HepG2 (cell line): Measurements from ENCODE around the gene DAB2IP. TPM values are rescaled to one million over a fixed set of nuclear protein-coding genes. Genes with fewer than 3 reads are reported as not detected.

ENCODE experiments used
- ATAC-seq: fragments of 200-7000 bp; cut with Tn5 transposase; 3 replicates; pipeline ENCODE4 v1.9.1; 2020; ENCODE audit warnings: mild to moderate bottlenecking, moderate library complexity
- BruUV-seq: library from RNA; stranded (reverse); fragments of 400-500 nt; replicated peaks from 2 replicates; lab custom pipeline; 2021; lab: Mats Ljungman, UMichigan
- CTCF ChIA-PET: fragments of 300-600 bp; formaldehyde crosslinking; extraction: SDS; loops from one replicate; lab custom pipeline; 2021; ENCODE audit warnings: low total read pairs, inconsistent platforms, low intra/inter-chr PET ratio; lab: Yijun Ruan, JAX
- POLR2A ChIA-PET: fragments of 350-600 bp; sonication (Branson Sonifier 250); formaldehyde crosslinking; loops from one replicate; lab custom pipeline; 2020; ENCODE audit warnings: antibody characterized with exemption, inconsistent platforms; lab: Yijun Ruan, JAX
- DNase-seq: peaks from one replicate; pipeline ENCODE4 v3.0.0-alpha.2; 2015; ENCODE audit warnings: low spot score
- FAIRE-seq: peaks from 3 replicates; lab custom pipeline; 2011; peaks lifted over from hg19 to GRCh38; lab: Jason Lieb, UNC
- H2AFZ ChIP-seq: one replicate; pipeline ENCODE4 v1.6.1; 2011; ENCODE audit warnings: low read length, inconsistent platforms
- H3K27ac ChIP-seq: fragments of 300-600 bp; 3 replicates; pipeline ENCODE4 v1.8.0; 2011; ENCODE audit warnings: mixed run types, mild to moderate bottlenecking, mixed read lengths, low read length, inconsistent platforms; ENCODE audit not compliant: insufficient read depth; ENCODE audit errors: extremely low read length
- H3K27me3 ChIP-seq, 2 experiments: fragments of 200-600 bp in 1 of 2; 2 replicates in 1 of 2; 3 replicates in 1 of 2; pipeline versions ENCODE4 v1.6.0 to v1.8.0; 2011; ENCODE audit warnings: low read length in 2 of 2, mild to moderate bottlenecking in 2 of 2, moderate library complexity in 2 of 2, inconsistent platforms in 1 of 2; ENCODE audit not compliant: insufficient read depth in 2 of 2, control insufficient read depth in 1 of 2
- H3K36me3 ChIP-seq, 2 experiments: fragments of 200-600 bp in 1 of 2; replicated peaks in 1 of 2; 2 replicates in 1 of 2; 3 replicates in 1 of 2; pipeline versions ENCODE4 v1.5.1 to v1.8.0; 2011; ENCODE audit warnings: low read length in 2 of 2, inconsistent platforms in 1 of 2; ENCODE audit not compliant: insufficient read depth in 2 of 2, control insufficient read depth in 1 of 2
- H3K4me1 ChIP-seq: 2 replicates; pipeline ENCODE4 v1.5.1; 2012; ENCODE audit warnings: low read length, inconsistent platforms; ENCODE audit not compliant: insufficient read depth
- H3K4me2 ChIP-seq: 2 replicates; pipeline ENCODE4 v1.6.0; 2011; ENCODE audit warnings: low read depth, low read length, inconsistent platforms
- H3K4me3 ChIP-seq, 3 experiments: fragments of 200-600 bp in 1 of 3; sonication (generic), shearing (Covaris generic) in 1 of 3; replicated peaks in 1 of 3; 2 replicates each; pipeline ENCODE4 v1.5.1; 2011 to 2016; ENCODE audit warnings: low read length in 3 of 3, inconsistent platforms in 2 of 3, low read depth in 2 of 3, mild to moderate bottlenecking in 2 of 3, control low read depth in 1 of 3, mixed read lengths in 1 of 3; ENCODE audit not compliant: insufficient read depth in 1 of 3
- H3K79me2 ChIP-seq: one replicate; pipeline ENCODE4 v1.6.1; 2011; ENCODE audit warnings: low read length, inconsistent platforms; ENCODE audit not compliant: insufficient read depth
- H3K9ac ChIP-seq: 2 replicates; pipeline ENCODE4 v1.6.0; 2011; ENCODE audit warnings: mild to moderate bottlenecking, low read depth, low read length, inconsistent platforms; ENCODE audit not compliant: insufficient read depth
- H3K9me3 ChIP-seq: 2 replicates; pipeline ENCODE4 v1.5.1; 2012; ENCODE audit warnings: mild to moderate bottlenecking, low read length
- H4K20me1 ChIP-seq: 2 replicates; pipeline ENCODE4 v1.6.0; 2011; ENCODE audit warnings: inconsistent platforms, mild to moderate bottlenecking, low read length, moderate library complexity; ENCODE audit not compliant: insufficient read depth
- AGO2 ChIP-seq: fragments of 200-400 bp; formaldehyde crosslinking; optimal IDR thresholded peaks from 2 replicates; pipeline ENCODE3; 2017; ENCODE audit warnings: mild to moderate bottlenecking, low read depth, low read length, moderate library complexity
- BORCS8-MEF2B ChIP-seq: sonication (generic); formaldehyde crosslinking; IDR thresholded peaks from 2 replicates; pipeline ENCODE4 v1.8.0; 2022; ENCODE audit warnings: mild to moderate bottlenecking, missing genetic modification reagents
- EHMT2 ChIP-seq: fragments of 200-600 bp; sonication (generic); IDR thresholded peaks from 2 replicates; pipeline ENCODE4 v1.7.0; 2017; ENCODE audit warnings: antibody characterized with exemption, low read depth, low read length, borderline replicate concordance
- NR2F2 ChIP-seq: IDR thresholded peaks from 2 replicates; pipeline ENCODE4 v1.6.1; 2012; ENCODE audit warnings: low read depth, inconsistent platforms, borderline replicate concordance
- POGZ ChIP-seq: sonication (generic); formaldehyde crosslinking; IDR thresholded peaks from 2 replicates; pipeline ENCODE4 v1.4.0; 2020; ENCODE audit warnings: mild to moderate bottlenecking, missing genetic modification reagents
- ZNF547 ChIP-seq: sonication (generic); formaldehyde crosslinking; IDR thresholded peaks from 2 replicates; pipeline ENCODE4 v1.5.1; 2020; ENCODE audit warnings: mild to moderate bottlenecking, missing genetic modification reagents
- WGBS: methylation state at CpG from one replicate; pipeline ENCODE4 v1.1.6; 2017; ENCODE audit warnings: low lambda C conversion rate; 5-methylcytosine and 5-hydroxymethylcytosine counted together
- in situ Hi-C: cut with HindIII; loops from 2 replicates; pipeline ENCODE4 v1.10.0; 2017; ENCODE audit warnings: low pct_unique_long_range_greater_than_20kb; ENCODE audit not compliant: extremely low pct_ligation_motif_present
- intact Hi-C: fragments of 100-400 bp; cut with micrococcal nuclease; formaldehyde crosslinking; loops from one replicate; pipeline ENCODE4 v1.10.0; 2022; ENCODE audit not compliant: unreplicated experiment
- polyA plus RNA-seq, 8 experiments: library from polyadenylated mRNA; depleted of rRNA in 3 of 8; stranded (reverse) in 7 of 8; unstranded in 1 of 8; fragments of >200 nt; fragmentation: Illumina TruSeq in 4 of 8; extraction: Trizol in 4 of 8; gene quantifications; 2 replicates each; pipeline versions ENCODE4 v1.2.1 to v1.2.3, GENCODE V29; 2011 to 2016; ENCODE audit warnings: low read depth in 4 of 8, missing spikeins in 1 of 8, mixed read lengths in 1 of 8; ENCODE audit not compliant: insufficient read depth in 1 of 8
- total RNA-seq, 5 experiments: library from RNA; depleted of rRNA; stranded (reverse); fragments of >200 nt; fragmentation: Illumina TruSeq; extraction: Trizol; gene quantifications; 2 replicates each; pipeline ENCODE4 v1.2.3, GENCODE V29; 2016; ENCODE audit warnings: low read depth in 1 of 5
- TF ChIP-seq, protein P1 (sequence below): sonication (generic); formaldehyde crosslinking; IDR thresholded peaks from 2 replicates; pipeline ENCODE4 v1.8.0; 2022; ENCODE audit warnings: missing genetic modification reagents, mild to moderate bottlenecking, moderate library complexity, borderline replicate concordance
- TF ChIP-seq, protein P2 (sequence below): sonication (generic); formaldehyde crosslinking; IDR thresholded peaks from 2 replicates; pipeline ENCODE4 v1.4.0; 2020; ENCODE audit warnings: missing genetic modification reagents
- TF ChIP-seq, protein P3 (sequence below): sonication (generic); formaldehyde crosslinking; IDR thresholded peaks from 2 replicates; pipeline ENCODE4 v1.4.0; 2020; ENCODE audit warnings: low read depth, mild to moderate bottlenecking, missing genetic modification reagents

The DAB2IP gene
- total and polyA plus RNA-seq, 2 of the 13 experiments (the other 11 are each of a cell fraction or from before 2014, with no cell fraction given), result 25.3 to 37.9 TPM

DNA sequence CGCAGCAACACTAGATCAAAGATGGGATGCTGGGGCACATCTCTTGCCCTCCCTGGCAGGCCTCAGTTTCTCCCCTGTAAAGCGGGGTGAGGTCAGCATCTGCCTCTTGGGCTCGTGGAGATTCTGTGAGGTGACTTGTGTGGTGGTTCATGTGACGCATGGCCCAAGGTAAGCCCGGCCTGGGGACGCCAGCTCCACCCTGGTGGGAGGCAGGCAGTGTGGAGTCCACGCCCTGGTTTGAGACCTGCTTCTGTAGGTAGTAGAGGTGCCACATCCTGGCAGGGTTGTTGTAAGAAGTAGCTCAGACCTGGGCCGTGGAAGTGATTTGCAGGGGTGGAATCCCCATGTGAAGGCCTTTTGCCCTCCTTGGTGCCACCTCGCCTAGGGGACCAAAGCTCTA, 101.5 kb downstream of the DAB2IP start:
- H3K9ac ChIP-seq, result no peak overlapping the region
- in situ Hi-C loops, result no loop called here
- no CpG with 5 or more reads among the region's 9 CpGs for WGBS
- TF ChIP-seq AGO2 (peak; percentile 60), NR2F2 (no peak)
- TF ChIP-seq, all 625 proteins: peak for 1
- Histone ChIP-seq H3K79me2 (peaks cover 47% of the 10 kb centered on the region), H2AFZ (no peak overlapping the region), H3K4me2 (no peak overlapping the region), H3K27me3 (no peaks in the 10 kb centered on the region), H3K4me3 (no peak overlapping the region), H3K9me3 (no peaks in the 10 kb centered on the region), H4K20me1 (no peaks in the 10 kb centered on the region), H3K27ac (no peak overlapping the region), H3K36me3 (peaks cover 17 to 43% of the 10 kb centered on the region in 2 experiments), H3K4me1 (peaks cover 55% of the 10 kb centered on the region)
- no peak for DNase-seq
- ChIA-PET CTCF (no interaction called here), POLR2A (no interaction called here)
- intact Hi-C loops, result no loop called here
- no peak for ATAC-seq
- no peak for FAIRE-seq
- BruUV-seq, result no TSS peak

DNA sequence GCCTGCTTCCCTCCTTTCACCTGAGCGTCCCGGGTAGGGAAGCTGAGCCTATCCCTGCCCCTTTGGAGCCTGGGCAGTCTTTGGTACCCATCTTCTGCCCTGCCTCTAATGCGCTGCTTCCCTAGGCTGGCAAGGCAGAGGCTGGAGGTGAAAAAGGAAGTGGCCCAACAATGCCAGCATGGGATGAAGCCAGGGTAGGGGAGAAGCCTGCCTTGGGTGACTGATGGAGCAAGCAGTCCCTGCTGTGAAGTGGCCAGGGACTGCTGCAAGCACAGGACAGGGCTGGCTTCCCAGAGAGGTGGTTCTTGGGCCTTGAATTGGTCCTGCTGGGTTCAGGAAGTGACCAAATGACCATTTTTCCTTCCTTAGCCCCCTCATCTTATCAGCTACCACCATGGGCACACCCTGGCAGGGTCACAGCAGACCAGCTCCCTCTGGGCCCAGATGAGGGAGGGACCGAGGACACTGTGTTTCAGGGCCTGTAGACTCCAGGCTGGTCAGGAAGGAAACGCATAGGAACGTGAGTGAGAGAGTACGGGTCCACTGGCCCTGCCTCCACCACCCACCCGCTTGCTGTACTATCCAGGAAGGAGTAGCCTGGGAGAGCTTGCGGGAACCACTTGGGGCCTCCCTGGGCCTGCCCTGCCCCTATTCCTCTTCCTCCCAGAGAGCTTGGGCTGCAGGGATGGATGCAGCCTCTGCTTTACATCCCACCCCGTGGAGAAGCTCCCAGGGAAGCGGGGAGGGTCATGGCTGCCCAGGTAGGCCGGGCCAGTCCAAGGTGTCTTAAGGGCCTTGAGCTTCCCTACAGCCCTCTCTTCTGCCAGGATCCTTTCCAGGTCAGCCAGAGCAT, 102.6 kb downstream of the DAB2IP start:
- no TSS peak for BruUV-seq
- intact Hi-C loops (no loop called here), in situ Hi-C loops (no loop called here)
- no peaks in the 10 kb centered on the region for H3K27me3 ChIP-seq
- H3K4me3 ChIP-seq, result no peak overlapping the region
- ChIA-PET CTCF (no interaction called here), POLR2A (interaction anchor here (1.9 kb wide), 1 partner anchor 11 kb away, joined by 5 read pairs; no protein-coding TSS in a partner anchor)
- WGBS, result 96% methylated on average over 9 of the region's 12 CpGs
- no peak overlapping the region for H2AFZ ChIP-seq
- no peak overlapping the region for H3K9ac ChIP-seq
- H3K4me2 ChIP-seq, result no peak overlapping the region
- peaks cover 41% of the 10 kb centered on the region for H3K79me2 ChIP-seq
- peaks cover 44% of the 10 kb centered on the region for H3K4me1 ChIP-seq
- H4K20me1 ChIP-seq, result no peaks in the 10 kb centered on the region
- FAIRE-seq, result no peak
- H3K27ac ChIP-seq, result peak overlapping the region; percentile 15
- ATAC-seq, result no peak
- H3K9me3 ChIP-seq, result no peaks in the 10 kb centered on the region
- DNase-seq, result no peak
- H3K36me3 ChIP-seq, result peaks cover 24 to 51% of the 10 kb centered on the region in 2 experiments
- TF ChIP-seq POGZ (CRISPR knock-in tag) (no peak), BORCS8-MEF2B (CRISPR knock-in tag) (no peak), ZNF547 (CRISPR knock-in tag) (no peak), EHMT2 (no peak)
- TF ChIP-seq, protein P1, sequence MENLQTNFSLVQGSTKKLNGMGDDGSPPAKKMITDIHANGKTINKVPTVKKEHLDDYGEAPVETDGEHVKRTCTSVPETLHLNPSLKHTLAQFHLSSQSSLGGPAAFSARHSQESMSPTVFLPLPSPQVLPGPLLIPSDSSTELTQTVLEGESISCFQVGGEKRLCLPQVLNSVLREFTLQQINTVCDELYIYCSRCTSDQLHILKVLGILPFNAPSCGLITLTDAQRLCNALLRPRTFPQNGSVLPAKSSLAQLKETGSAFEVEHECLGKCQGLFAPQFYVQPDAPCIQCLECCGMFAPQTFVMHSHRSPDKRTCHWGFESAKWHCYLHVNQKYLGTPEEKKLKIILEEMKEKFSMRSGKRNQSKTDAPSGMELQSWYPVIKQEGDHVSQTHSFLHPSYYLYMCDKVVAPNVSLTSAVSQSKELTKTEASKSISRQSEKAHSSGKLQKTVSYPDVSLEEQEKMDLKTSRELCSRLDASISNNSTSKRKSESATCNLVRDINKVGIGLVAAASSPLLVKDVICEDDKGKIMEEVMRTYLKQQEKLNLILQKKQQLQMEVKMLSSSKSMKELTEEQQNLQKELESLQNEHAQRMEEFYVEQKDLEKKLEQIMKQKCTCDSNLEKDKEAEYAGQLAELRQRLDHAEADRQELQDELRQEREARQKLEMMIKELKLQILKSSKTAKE (CRISPR knock-in tag), result no peak
- TF ChIP-seq, protein P2, sequence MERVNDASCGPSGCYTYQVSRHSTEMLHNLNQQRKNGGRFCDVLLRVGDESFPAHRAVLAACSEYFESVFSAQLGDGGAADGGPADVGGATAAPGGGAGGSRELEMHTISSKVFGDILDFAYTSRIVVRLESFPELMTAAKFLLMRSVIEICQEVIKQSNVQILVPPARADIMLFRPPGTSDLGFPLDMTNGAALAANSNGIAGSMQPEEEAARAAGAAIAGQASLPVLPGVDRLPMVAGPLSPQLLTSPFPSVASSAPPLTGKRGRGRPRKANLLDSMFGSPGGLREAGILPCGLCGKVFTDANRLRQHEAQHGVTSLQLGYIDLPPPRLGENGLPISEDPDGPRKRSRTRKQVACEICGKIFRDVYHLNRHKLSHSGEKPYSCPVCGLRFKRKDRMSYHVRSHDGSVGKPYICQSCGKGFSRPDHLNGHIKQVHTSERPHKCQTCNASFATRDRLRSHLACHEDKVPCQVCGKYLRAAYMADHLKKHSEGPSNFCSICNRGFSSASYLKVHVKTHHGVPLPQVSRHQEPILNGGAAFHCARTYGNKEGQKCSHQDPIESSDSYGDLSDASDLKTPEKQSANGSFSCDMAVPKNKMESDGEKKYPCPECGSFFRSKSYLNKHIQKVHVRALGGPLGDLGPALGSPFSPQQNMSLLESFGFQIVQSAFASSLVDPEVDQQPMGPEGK (CRISPR knock-in tag), result no peak
- TF ChIP-seq, protein P3, sequence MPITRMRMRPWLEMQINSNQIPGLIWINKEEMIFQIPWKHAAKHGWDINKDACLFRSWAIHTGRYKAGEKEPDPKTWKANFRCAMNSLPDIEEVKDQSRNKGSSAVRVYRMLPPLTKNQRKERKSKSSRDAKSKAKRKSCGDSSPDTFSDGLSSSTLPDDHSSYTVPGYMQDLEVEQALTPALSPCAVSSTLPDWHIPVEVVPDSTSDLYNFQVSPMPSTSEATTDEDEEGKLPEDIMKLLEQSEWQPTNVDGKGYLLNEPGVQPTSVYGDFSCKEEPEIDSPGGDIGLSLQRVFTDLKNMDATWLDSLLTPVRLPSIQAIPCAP (CRISPR knock-in tag), result no peak
